ENCODE measurements around the gene PDE4B.
"Not testable (repeated sequence)": the region's sequence is repeated elsewhere in the genome, so short reads cannot be mapped to it uniquely, and the experiment has no call there.

PDE4B gene

GRCh38 chr1:66088787-66089186 lies 296.1 kb downstream of the PDE4B start:
- no peak overlapping the region for H3K4me3 ChIP-seq (replicated peaks; ENCODE audit: low read depth, low read length)
- no peak for DNase-seq (ENCODE audit: low read depth)
- no peak for TF ChIP-seq CTCF (IDR thresholded peaks at IDR 0.05; ENCODE audit: low read length, missing control alignments)

- DNase-seq (ENCODE audit: low read depth) = peak; percentile 12
- no peak for TF ChIP-seq CTCF (IDR thresholded peaks at IDR 0.05; ENCODE audit: low read length, missing control alignments)
Measured at GRCh38 chr1:66090859-66091457, 298.3 kb downstream of the PDE4B start.

GRCh38 chr1:66095190-66095589 lies 302.5 kb downstream of the PDE4B start:
- H3K4me3 ChIP-seq (replicated peaks; ENCODE audit: low read depth, low read length) = no peak overlapping the region
- DNase-seq (ENCODE audit: low read depth) = peak; percentile 13
- TF ChIP-seq CTCF (IDR thresholded peaks at IDR 0.05; ENCODE audit: low read length, missing control alignments) = no peak

More at GRCh38 chr1:66090859-66091457, 298.3 kb downstream of the PDE4B start:
- H3K4me3 ChIP-seq (replicated peaks; ENCODE audit: low read depth, low read length) = no peak overlapping the region

- H3K4me3 ChIP-seq (replicated peaks; ENCODE audit: low read depth, low read length); DNase-seq (ENCODE audit: low read depth): not testable (repeated sequence)
Measured at GRCh38 chr1:66100959-66101358, 308.3 kb downstream of the PDE4B start.

DNA sequence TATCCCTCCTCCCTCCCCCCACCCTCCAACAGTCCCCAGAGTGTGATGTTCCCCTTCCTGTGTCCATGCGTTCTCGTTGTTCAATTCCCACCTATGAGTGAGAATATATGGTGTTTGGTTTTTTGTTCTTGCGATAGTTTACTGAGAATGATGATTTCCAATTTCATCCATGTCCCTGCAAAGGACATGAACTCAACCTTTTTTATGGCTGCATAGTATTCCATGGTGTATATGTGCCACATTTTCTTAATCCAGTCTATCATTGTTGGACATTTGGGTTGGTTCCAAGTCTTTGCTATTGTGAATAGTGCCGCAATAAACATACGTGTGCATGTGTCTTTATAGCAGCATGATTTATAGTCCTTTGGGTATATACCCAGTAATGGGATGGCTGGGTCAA lies 311.4 kb downstream of the PDE4B start:
- DNase-seq (ENCODE audit: low read depth); H3K4me3 ChIP-seq (replicated peaks; ENCODE audit: low read depth, low read length): not testable (repeated sequence)

- H3K4me3 ChIP-seq (replicated peaks; ENCODE audit: low read depth, low read length) = no peak overlapping the region
- DNase-seq (ENCODE audit: low read depth) = no peak
- TF ChIP-seq CTCF (IDR thresholded peaks at IDR 0.05; ENCODE audit: low read length, missing control alignments) = no peak
Measured at GRCh38 chr1:66108624-66109023, 315.9 kb downstream of the PDE4B start.

DNA sequence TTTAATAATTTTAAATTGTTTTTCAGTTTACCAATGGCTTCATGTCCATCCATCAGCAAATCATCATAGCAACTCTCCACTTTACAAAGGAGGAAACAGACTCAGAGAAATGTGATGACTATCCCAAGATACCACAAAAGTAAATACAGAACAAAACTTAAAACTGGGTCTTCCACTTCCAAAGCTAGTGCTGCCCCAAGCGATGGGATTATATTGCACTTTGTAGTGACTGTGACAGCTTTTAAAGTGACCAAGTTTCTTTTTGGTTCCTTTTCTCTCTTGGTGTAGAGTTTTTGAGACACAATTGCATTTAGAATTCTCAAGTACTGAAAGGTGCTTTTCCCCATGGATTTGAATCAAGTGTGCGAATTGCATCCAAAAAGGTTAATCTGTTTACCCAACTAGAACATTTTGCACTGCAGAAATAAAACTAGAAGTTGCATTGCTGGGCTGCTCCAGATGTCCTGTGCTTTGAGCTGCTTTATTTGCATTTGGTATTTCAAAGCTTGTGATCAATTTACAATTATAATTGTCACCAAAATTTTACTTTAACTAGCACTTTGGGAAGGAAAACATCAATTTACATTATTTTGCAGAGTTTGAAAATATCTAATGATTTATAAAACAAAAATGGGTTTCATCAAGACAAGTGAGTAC lies 320.2 kb downstream of the PDE4B start:
- no peak overlapping the region for H3K4me3 ChIP-seq (replicated peaks; ENCODE audit: low read depth, low read length)
- no peak for TF ChIP-seq CTCF (IDR thresholded peaks at IDR 0.05; ENCODE audit: low read length, missing control alignments)
- no peak for DNase-seq (ENCODE audit: low read depth)

- TF ChIP-seq CTCF (IDR thresholded peaks at IDR 0.05; ENCODE audit: low read length, missing control alignments) = no peak
- H3K4me3 ChIP-seq (replicated peaks; ENCODE audit: low read depth, low read length) = no peak overlapping the region
- DNase-seq (ENCODE audit: low read depth) = no peak
Measured at GRCh38 chr1:66119148-66119547, 326.5 kb downstream of the PDE4B start.

Data from fibroblast of pulmonary artery (primary cell).